IPS-NIHi11 (cell line): Measurements from ENCODE around the gene SMAD2.

ENCODE experiments used
- DNase-seq: peaks from one replicate; pipeline ENCODE4 v3.0.0; 2012; ENCODE audit warnings: mixed read lengths, low spot score

The SMAD2 gene

DNA sequence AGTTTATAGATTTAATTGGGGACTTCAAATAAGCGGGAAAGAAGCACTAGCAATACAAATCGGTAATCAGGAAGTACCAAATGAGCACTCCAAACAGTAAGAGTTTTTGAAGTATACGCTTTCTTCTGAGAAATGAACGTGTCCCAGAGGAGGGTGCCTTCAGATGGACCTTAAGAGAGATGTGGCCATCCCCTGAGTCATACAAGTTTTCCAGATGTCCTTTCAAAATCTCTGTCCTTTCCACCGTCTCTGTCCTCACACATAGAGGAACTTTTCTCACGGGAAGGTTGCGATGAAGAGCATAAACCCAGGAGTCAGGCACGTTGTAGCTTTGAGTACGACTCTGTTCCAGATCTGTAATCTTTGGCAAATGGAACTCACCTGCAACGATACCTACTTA is 1.7 kb upstream of the SMAD2 start:
- no peak for DNase-seq

DNA sequence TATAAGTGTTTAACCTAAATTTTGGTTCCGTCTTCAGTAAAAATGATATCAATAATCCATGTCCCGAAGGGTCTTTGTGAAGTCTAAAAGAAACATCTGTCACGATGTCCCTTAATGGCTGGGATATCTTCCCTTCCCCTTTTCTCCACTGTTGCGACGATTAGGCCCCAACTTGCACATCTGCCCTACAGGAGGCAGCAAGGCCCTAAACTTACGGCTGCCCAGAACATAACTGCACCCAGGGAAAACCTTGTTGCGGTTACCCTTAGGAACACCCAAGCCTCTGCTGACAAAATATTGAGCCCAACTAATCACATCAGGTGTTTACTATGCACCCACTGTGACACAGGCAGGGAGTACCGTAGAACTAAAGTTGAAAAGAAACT is 1.3 kb upstream of the SMAD2 start:
- DNase-seq = peak; percentile 31

DNA sequence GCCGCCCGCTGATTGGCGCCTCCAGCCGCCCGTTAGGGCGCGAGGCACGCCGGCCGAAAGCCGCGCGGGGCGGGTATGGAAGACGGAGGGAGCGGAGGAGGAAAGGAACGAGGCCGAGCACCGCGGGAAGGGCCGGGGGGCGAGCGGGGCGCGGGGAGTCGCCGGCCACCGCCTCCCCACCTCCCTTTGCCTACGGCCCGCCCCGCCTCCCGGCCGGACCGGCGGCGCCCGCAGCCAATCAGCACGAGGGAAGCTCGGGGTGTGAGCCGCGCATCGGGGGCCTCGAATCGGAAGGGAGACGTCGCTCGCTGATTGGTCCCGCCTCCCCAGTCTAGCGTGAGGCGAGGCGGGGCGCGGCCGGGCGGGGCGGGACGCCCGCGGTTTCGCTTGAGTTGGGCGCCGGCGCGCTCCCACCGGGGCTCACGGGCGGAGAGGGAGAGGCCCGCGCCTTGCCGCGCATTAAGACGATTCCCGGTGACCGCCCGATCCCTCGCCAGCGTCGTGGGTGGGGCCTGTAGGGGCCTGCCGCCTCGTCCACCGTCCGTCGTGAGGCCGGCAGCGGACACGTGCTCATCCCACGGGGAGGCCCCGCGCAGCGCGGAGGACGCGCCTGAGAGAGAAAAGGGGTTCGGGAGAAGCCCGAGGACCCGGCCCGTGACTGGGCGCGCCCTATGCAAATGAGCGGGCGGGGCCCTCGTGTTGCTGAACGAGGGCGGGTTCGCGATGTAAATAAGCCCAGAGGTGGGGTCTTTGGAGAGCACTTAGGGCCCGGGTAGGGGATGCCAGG is 665 bp upstream of the SMAD2 start:
- DNase-seq = peak; percentile 94

DNA sequence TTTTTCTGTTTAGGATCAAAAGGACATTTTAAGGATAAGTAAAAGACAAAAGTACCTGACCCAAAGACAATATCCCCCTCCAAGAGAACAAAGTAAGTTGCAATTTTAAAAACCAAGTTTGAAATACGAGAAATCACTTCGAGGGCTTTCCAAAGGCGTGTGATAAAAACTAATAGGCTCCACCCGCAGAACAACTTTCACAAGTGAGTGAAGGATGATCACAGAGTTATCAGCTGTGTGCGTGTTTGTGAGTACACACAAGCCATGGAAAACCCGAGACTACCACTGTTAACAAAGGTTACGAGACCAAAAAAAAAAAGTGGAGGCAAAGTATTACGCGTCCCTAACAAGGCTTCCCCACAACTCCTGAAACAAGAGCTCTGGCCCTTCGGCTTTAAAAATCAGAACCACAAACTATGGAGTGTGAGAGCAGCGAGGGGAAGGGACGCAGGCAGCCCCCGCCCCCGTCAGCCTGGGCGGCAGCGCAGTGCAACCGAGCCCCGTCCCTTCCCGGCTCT is 719 bp downstream of the SMAD2 start:
- DNase-seq = no peak

DNA sequence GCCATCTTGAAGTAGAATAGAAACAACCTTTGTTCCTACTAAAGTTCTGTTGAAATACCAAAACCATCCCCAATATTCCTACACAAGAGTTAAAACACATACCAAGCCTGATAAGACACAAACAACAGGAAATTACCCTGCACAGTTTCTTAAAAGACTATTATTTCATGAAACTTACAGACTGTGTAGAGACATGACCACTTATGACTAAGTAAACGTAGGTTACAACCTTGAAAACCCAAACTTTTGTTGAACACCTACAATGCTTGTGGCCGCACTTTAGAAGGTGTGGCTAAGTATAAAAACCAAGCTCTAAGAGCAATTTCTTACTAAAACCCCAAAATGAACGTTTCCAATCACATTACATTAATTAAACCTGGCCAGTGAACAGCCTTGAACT is 2.0 kb downstream of the SMAD2 start:
- DNase-seq = no peak

DNA sequence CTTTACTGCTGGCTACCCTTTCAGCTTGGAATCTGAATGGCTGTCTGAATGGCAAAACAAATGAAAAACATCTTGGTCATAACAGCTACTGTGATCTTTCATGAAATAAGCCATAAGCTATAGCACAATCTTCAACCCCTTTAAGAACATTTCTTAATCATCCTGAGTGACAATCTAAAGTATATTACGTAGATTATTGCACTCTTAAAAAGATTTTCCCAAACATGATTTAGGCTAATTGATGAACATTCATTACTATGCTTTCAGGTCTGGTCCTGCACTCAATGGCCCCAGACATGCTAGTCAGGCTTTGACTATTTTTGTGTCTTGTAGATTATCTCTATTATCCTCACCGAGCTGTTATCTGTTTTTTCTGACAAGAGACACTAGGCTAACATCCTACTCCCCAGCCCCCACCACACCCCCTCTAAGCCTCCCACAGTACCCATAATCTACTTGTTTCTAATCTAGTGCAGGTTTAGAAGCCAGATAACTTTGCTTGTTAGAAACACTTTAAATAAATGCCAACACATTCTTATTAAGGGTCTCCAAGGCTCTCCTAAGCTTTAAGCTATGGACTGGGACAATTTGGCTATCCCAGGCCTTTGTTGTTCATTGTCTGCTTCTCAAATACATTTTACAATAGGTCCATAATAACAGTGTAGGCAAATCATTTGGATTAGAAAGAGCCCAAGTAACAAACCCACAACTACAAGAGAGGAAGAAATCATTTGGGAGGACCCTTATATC is 4.2 kb downstream of the SMAD2 start:
- no peak for DNase-seq

DNA sequence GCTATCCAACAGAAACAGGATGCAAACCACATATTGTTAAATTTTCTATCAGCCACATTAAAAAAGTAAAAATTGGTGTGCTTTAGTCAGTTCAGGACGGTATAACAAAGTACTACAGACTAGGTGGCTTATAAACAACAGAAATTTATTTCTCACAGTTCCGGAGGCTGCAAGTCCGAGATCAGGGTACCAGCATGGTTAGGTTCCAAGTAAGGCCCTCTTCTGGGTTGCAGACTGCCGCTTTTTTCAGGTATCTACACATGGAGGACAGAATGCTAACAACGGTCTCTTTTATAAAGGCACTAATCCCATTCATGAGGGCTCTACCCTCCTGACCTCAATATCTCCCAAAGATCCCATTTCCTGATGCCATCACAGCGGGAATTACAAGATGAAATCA is 10.5 kb downstream of the SMAD2 start:
- no peak for DNase-seq

DNA sequence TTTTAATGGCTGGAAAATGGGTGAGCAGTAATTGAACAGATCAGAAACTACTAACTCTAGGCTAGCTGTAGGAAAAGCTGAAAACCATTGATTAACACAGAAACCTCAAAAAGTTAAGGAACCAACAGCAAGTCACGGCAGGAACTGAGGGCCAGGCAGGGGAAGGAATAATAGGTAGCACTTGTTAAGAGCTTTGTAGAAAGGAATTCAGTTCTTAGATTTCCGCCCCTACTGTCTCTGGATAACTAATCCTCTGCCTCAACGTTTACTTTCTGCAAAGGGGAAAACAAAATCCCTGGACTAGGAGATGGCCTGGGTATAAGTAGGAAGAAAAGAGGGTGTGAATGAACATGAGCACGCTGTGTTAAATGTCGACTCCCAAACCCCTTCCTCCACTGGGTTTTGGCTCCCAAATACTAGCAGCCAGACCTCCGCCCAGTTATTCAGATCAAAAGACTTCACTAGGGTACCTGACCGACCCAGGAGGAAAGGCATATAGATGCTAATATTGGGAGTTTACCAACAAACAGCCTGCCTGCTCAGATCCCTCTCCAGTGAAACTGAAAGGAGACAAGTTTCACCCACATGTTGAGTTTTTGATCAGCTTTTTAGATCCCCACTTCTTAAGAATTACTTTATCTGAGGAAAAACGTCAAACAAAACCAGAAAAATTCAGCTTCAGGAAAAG is 12.4 kb downstream of the SMAD2 start:
- peak; percentile 45 for DNase-seq

DNA sequence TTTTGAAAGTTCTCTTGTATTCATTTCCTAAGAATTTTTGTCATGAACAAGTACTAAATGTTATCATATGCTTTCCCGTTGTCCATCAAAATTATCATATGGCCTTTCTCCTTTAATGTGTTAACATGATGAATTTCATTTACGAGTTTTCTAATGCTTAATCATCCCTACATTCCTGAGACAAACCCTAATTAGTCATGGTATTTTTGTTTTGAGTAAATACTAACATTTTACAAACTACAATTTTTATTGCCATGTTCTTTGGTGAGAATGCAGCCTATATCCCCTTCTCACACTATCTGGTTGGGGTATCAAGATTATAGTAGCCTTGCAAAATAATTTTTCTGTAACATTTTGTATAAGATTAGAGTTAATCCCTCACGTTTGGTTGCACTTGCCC is 14.5 kb downstream of the SMAD2 start:
- DNase-seq = no peak

DNA sequence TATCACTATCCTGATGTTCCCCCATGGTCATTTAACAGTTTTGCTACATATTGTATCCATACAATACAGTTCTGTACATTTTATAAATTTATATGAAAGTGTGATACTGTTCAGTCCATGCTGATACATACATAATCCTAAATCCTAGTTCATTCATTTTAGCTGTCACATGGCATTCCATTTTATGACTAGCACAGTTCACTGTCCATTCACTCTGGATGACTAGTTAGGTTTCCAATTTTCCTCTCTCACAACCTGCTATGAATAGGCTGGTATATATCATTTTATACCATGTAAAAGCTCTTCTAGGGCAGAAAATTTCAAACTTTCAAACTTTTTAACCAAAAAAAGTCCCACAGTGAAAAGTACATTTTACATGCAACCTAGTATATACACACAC is 15.2 kb downstream of the SMAD2 start:
- no peak for DNase-seq

DNA sequence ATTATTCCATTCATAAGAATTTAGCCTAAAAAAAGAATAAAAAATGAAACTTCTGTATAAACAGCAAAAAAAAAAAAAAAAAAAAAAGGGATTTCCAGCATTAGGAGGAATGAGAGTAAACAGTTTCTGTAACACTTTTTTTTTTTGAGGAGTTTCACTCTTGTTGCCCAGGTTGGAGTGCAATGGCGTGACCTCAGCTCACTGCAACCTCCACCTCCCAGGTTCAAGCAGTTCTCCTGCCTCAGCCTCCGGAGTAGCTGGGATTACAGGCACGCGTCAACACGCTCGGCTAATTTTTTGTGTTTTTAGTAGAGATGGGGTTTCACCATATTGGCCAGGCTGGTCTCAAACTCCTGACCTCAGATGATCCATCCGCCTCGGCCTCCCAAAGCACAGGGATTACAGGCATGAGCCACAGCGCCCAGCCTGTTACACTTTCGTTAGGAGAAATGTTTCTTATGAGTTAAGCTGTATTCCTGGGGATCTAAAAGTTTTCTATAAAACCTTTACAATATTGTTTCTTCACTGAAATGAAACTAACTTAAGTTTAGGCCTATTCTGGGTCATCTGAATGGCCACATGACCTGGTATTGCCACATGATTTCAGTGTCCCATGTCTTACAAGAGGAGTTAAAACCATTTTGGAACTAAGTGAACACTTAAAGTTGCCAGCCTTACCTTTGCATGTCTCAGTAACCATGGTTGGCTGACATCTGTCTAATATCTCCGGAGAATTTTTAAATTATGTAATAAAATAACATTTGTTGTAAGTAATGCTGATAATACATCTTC is 17.5 kb downstream of the SMAD2 start:
- no peak for DNase-seq

DNA sequence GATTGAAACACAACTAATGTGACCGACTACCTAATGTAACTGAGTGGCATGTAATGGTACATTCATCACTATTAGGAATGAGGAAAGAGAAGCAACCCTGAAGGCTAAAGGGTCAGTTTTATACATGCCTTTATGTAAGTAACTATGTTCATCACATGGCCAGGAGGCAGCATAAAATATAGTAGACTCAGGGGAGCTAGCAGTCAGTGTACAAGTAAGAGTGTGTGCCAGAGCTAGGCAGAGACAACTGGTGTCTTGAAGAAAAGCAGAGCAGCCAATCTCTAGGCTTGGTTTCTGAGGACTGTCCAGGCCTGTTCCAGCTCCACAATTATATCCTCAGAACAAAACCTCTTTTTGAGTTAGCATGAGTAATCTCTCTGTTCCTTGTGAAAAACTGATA is 18.1 kb downstream of the SMAD2 start:
- DNase-seq = no peak

DNA sequence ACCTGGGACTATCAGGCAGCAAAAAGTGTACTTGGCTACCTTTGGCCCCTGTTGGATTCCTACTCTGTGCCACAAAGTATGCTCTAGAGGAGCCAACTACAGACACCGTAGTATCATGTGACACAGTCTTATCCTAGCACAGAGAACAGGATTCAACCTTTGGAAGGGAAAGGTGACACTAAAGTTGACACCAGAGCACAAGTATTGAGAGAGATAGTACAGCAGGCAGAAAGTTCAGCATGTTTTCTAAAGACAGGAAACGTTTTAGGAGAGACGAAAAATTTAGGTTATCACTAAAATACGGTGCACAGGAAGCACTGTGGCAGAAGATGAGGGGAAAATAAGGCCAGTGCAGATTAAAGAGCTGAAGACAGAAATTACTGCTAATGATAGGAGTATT is 18.6 kb downstream of the SMAD2 start:
- no peak for DNase-seq

DNA sequence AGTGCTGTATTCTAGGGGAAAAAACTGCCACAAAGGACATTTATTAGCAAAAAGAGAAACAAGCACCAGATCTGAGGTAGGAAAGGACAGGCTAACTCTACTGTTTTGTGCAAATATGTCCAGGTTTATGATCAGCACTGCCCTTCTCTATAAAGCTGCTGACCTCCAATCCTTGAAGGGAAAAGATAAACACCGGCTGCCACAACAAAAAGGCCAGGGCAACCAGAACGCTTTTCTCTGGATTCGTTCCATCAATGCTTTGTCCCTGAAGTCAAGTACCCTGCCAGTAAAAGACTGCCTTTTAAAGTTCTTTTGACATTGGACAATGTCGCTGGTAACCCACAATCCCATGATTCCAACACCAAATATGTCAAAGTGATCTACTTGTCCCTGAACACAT is 21.0 kb downstream of the SMAD2 start:
- no peak for DNase-seq

DNA sequence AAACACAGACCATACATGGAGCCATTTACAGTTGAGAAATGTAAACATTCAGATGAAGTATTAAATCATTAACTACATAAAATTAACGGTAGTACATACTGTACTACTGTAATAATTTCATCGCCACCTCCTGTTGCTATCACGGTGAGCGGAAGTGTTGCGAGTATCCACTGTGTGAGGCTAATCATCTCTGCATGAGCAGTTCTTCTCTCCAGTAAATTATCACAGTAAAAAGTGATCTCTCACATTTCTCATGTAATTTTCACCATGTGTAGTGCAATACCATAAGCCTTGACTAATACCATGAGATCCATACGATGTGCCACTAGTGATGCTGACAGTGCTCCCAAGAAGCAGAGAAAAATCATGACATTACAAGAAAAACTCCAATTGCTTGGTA is 21.9 kb downstream of the SMAD2 start:
- no peak for DNase-seq

DNA sequence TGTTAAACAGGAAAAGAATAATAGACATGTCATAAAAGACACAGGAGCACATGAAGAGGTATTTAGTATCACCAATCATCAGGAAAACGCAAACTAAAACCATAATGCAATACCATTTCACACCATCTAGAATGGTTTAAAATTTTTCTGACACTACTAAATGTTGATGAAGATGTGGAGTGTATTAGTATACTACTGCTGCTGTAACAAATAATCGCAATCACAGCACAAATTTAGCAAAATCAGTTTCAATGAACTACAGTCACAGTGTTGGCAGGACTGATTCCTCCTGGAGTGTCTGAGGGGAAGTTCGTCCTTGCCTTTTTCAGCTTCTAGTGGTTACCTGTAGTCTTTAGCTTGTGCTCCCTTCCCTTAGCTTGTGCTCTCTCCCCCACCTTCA is 24.1 kb downstream of the SMAD2 start:
- DNase-seq = no peak

DNA sequence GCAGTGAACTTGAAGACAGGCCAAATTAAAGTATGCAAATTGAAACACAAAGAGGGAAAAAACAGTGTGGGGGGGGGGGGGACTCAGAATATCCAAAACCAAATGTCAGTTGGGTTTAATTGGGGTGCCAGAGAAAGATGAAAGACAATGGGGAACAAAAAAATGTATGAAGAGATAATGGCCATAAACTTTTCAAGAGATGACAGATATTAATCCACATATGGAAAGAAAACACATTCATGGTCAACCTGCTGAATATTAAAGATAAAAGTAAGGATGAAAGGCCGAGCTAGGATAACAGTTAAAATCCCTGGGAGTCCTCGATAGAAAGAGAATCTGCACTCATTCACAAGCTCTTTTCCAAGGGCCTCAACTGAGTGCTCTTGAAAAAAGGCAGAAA is 26.6 kb downstream of the SMAD2 start:
- DNase-seq = no peak

DNA sequence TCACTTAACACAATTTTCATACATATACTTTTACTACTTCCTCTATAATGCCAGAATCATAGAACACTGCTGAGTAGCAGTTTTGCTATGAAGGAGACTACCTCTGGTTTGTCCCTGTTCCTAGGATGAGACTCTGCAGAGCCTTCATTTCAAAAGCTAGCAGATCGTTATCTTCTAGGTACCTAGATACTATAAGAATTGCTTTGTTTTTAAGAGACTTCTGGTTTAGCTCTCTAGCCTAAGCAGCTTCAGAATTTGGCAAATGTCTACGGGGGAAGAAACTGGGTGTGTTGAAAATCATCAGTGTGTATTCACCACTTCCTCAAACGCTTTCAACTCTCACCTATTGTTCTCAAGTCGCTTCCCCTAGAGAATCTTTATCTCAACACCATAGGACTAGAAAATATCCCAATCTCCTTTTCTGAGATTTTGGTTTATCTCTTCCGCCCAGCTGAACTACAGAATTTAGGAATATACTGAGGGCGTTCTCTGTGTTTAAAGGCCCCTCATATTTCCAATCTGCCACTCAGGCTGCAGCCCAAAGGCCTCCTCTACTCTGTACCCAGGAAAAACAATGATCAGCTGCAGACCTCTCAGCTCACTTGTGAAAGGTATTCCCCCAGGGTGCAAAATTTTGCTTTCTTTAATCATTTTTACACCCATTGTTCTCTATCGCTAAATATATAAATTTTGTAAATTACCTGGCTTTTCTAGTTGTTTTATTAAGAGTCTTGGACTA is 28.7 kb downstream of the SMAD2 start:
- DNase-seq = no peak

DNA sequence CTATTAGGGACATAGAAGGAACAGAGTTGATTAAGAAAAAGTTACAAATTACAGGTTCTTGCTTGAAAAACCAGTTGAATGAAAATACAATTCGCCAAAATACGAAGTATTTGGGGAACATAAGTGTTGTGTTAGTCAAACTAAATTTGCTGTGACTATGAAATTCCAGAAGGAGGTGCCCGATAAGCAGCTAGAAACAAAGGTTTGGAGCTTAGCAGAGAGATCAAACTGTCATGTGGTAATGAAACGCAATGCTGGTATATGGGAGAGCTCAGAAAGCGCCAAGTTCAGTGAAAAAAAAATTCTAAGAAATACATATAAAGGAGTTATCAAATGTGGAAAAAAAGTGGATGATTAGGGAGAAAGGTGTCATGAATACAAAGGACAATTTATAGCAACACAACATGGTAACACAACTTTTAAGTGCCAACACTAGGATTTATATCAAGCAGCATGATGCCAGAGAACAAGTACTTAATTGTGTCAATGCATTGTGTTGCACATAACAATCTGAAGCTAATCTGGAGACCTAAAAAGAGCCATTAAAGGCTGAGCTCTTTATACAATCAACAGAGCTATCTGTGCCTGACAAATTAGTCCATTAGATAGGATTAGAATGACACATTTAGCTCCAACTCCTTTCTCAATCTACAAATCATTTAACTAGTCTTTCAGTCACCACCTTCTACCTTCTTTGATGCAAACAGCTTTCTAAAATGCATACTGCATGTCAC is 31.2 kb downstream of the SMAD2 start:
- no peak for DNase-seq

DNA sequence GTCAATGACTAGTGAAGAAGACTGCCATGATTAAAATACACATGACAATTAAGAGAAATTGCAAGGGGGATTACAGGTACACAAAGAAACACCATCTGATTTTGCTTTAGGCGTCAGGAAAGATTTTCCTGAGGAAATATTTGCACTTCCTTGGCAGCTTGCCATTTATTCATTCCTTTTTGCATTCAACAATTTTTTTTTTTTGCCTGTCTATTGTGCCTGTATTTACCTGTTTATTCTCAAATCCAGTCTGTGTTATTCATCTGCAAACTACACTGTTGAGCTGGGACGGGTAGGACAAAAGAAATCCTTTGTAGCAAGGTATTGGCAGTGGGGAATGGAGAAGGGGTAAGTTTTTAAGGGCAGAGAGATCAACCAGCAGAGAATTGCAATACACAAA is 31.8 kb downstream of the SMAD2 start:
- DNase-seq = no peak

DNA sequence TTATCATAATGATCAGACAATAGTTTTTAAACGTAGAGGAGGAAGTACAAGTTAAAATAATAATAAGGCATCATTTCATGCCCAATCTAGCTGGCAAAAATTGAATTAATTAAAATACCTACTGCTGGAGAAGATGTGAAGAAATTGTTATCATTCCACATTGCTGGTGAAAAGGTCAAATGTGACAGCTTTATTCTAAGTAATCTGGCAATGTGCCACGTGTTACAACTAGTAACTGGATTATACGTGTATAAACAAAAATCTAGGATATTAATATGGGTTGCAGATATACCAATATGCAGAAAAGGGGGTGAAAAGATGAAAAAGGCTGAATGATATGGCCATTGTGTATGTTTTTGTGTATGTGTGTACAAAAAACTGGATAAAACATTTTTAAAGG is 32.4 kb downstream of the SMAD2 start:
- DNase-seq = no peak
